Right kidney (tissue), 1 donor: ENCODE results near the gene DIPK1B.

Experiments used
- DNase-seq: peaks from one replicate; pipeline ENCODE4 v3.0.0-alpha.2; 2016

DIPK1B gene

GRCh38 chr9:136672431-136673087 lies 39.8 kb upstream of the DIPK1B start:
- no peak for DNase-seq

GRCh38 chr9:136673088-136673974 lies 39.0 kb upstream of the DIPK1B start:
- peak; percentile 27 for DNase-seq

DNA sequence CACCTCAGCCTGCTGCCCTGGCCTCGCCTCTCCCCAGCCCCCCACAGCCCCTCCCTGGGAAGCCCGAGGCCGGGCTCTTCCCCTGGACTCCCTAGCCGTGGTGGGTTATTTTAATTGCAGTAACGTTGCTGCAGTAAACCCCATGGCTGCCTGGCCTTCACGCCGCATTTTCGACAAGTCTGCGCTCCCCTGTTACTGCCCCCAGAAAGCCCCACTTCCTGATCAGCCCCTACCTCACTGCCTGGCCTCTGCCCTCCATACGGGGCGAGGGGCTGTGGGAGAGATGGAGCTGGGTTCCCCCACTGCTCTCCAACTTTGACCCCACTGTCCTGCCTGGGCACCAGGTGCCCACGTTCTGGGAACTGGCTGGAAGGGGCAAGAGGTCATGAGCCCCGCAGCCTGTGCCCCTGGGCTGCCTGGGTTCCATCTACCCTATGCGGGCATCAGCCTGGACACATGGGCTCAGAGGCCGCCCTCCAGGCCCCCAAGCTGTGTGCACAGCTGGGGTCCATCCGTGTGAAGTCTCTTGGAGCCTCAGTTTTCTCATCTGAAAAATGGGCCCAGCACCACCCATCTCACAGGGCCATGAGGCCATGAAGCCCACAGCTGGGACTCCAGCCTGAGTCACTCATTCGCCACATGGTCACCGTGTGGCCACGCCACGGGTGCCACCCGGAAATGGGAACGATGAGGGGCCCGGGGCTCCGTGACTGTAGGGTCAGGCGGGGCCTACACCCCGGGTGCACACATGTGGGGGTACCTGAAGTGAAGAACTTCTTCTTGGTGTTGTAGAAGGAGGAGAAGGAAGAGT lies 38.2 kb upstream of the DIPK1B start:
- no peak for DNase-seq

- DNase-seq: peak; percentile 30
Measured at GRCh38 chr9:136674786-136675349, 37.5 kb upstream of the DIPK1B start.

- peak; percentile 27 for DNase-seq
Measured at GRCh38 chr9:136675477-136676296, 36.7 kb upstream of the DIPK1B start.

GRCh38 chr9:136676297-136676794 lies 36.0 kb upstream of the DIPK1B start:
- no peak for DNase-seq

GRCh38 chr9:136676920-136677686 lies 35.3 kb upstream of the DIPK1B start:
- DNase-seq: no peak

- no peak for DNase-seq
Measured at GRCh38 chr9:136678034-136678433, 34.3 kb upstream of the DIPK1B start.

GRCh38 chr9:136678624-136679023 lies 33.7 kb upstream of the DIPK1B start:
- no peak for DNase-seq

DNA sequence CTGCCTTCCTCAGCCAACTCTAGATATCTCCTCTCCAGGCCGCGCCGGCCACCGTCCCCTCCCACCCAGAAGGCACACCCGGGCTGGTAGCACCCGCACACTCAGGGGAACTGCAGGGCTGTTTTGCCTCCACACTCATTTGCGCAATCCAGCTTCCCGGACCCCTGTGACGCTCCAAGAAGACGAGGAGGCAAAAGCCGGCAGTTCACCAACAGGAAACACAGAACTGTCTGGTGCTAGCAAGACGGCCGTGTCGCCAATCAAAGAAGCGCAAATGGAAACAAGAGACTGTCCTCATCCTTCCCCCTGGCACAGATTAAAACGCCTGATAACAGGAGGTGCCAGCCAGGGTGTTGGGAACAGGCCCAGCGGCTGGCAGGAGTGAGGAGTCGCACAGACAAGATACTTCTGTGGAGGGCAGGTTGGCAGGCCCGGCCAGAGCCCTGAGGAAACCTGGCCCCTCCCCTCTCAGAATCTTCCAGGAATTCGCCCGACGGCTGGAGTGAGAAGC lies 32.9 kb upstream of the DIPK1B start:
- DNase-seq: no peak

GRCh38 chr9:136681029-136681428 lies 31.3 kb upstream of the DIPK1B start:
- no peak for DNase-seq

GRCh38 chr9:136681945-136682699 lies 30.2 kb upstream of the DIPK1B start:
- DNase-seq: no peak

DNA sequence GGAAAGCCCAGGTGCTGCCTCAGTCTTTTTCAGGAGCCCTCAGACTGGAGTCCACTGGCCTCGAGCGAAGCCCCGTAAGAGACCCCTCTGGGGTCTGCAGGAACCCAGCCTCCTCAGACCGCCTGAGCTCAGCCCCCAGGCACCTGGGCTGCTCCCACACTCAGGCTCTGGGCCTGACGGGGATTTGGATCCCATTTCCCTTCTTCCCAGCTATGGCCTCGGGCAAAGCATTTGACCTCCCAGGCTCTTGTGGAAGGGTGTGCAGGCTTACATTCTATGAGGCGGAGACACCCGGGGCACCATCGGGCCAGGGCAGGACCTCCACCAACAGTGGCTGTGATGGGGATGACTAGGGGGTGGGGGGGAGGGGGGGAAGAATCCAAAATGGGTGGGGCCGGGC lies 29.7 kb upstream of the DIPK1B start:
- no peak for DNase-seq

DNA sequence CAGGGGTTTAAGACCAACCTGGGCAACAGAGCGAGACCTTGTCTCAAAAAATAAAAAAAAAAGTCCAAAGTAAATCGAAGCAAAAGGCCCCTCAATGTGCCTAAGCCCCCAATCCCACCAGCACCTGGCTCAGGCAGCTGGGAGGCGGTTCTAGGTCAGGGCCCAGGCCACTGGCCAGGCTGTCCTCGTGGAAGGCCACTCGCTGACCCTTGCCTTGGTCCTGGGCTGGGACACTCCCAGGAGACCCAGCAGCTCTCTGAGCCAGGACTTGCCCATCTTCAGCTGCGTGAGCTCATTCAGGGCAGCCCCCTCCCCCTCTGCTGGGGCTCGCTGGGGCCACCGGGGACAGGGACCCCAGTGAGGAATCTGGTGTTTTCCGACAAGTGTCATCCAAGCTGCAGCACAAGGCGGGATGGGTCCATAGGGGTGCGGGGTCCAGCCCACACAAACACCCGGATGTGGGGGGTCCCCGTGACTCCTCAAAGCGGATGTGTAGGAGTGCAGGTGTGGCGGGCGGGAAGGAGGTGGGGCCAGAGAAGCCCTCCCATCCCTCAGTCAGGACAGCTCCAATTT lies 29.1 kb upstream of the DIPK1B start:
- DNase-seq: no peak

GRCh38 chr9:136683755-136684154 lies 28.6 kb upstream of the DIPK1B start:
- no peak for DNase-seq

GRCh38 chr9:136684339-136684738 lies 28.0 kb upstream of the DIPK1B start:
- DNase-seq: no peak

DNA sequence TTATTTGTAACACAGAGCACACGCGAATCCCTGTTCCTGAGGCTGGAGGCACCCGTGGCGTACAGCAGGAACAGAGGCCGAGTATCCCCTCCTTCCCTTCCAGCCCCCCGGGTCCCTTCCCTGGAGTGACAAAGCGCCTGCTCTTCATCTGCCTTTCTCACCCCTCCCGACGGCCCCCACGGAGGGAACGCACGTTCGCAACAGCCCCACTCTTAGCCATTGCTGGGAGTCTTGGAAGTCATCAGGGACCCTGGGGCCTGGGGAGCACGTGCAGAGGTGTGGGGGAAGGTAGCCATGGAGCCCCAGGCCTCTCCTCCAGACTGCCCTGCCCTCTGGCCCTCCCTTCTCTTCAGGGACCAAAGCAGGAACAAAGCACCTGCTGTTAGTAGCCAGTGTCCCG lies 27.6 kb upstream of the DIPK1B start:
- DNase-seq: no peak

DNA sequence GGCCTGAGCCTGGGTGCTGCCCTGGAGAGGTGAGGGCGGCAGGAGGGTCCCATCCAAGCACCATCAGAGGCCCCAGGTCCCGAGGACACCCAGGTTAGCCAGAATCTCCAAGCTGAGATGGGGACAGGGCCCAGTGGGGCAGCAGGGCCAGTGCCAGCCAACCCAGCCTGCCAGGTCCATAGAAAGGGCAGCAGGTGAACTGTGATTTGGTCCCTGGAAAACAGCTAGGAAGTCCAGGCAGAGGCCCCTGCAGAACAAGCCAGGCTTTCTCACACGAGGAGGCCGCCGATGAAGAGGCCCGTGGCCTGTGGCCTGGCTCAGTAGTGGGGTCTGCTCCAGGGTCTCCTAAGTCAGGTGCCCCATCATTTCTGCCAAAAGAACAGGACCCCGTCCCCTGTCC lies 27.2 kb upstream of the DIPK1B start:
- DNase-seq: no peak

DNA sequence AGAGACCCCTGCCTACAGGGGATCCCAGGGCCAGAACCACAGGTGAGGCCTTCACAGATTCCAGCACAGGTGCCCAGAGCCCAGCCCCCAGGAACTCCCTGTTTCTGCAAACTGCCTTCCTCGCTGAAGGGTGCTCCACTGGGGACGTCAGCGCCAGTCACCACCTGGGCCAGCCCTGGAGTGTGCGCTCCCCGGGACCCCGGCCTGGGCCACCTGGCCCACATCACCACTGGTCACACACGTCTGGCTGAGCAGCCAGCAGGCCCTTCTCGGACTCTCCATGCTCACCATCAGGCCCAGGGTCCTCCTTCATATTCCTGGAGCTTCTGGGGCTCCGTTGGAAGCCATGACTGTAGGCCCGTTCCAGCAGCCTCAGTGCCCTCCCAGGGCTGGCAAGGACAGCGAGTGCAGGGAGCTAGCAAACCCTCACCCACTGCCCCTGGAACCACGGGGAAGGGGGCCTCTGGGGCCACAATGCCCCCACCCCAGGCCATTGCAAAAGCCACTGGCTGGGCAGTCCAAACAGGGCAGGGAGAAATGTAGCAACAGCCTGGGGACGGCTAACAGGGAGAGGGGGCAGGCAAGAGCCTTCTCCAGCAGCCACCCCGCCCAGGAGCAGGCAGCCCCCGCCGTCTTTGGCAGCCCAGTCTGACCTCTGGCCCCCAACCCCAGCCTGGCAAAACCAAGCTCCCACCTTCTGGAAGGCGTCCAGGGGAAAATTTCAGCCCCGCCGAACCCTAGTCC lies 26.4 kb upstream of the DIPK1B start:
- DNase-seq: no peak
